Esophagus muscularis mucosa (tissue), 4 donors: ENCODE measurements around the gene LHFPL2.

Source experiments
- EP300 ChIP-seq: sonication (generic); formaldehyde crosslinking; IDR thresholded peaks from one replicate; pipeline ENCODE4 v1.6.1; 2017; ENCODE audit warnings: antibody characterized with exemption
- POLR2A ChIP-seq: fragments of 450-650 bp; IDR thresholded peaks from one replicate; pipeline ENCODE4 v1.6.1; 2017; ENCODE audit warnings: antibody characterized with exemption, moderate library complexity, mild to moderate bottlenecking, low read depth
- POLR2AphosphoS5 ChIP-seq, 2 donors: sonication (generic); formaldehyde crosslinking; IDR thresholded peaks; one replicate each; pipeline ENCODE4 v1.6.1; 2017; ENCODE audit warnings: antibody characterized with exemption in 2 of 2
- TF ChIP-seq, protein P1 (sequence below), 3 experiments: fragments of 200-600 bp in 2 of 3; fragments of 450-650 bp in 1 of 3; sonication (generic) in 2 of 3; IDR thresholded peaks; one replicate each; pipeline ENCODE4 v1.5.1; 2017 to 2019; ENCODE audit warnings: antibody characterized with exemption in 3 of 3, mild to moderate bottlenecking in 2 of 3, moderate library complexity in 1 of 3

- TF ChIP-seq POLR2AphosphoS5 (IDR thresholded peaks at IDR 0.05) (no peak), POLR2A (no peak), EP300 (no peak)
- TF ChIP-seq, protein P1, sequence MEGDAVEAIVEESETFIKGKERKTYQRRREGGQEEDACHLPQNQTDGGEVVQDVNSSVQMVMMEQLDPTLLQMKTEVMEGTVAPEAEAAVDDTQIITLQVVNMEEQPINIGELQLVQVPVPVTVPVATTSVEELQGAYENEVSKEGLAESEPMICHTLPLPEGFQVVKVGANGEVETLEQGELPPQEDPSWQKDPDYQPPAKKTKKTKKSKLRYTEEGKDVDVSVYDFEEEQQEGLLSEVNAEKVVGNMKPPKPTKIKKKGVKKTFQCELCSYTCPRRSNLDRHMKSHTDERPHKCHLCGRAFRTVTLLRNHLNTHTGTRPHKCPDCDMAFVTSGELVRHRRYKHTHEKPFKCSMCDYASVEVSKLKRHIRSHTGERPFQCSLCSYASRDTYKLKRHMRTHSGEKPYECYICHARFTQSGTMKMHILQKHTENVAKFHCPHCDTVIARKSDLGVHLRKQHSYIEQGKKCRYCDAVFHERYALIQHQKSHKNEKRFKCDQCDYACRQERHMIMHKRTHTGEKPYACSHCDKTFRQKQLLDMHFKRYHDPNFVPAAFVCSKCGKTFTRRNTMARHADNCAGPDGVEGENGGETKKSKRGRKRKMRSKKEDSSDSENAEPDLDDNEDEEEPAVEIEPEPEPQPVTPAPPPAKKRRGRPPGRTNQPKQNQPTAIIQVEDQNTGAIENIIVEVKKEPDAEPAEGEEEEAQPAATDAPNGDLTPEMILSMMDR (IDR thresholded peaks at IDR 0.05), result no peak
Observed at GRCh38 chr5:78515670-78516069, 132.9 kb downstream of the LHFPL2 start.
